Raji (cell line): ENCODE data around the gene KANTR.

Experiments used
- POLR2A ChIP-seq: IDR thresholded peaks from 2 replicates; pipeline ENCODE4 v1.6.1; 2011; ENCODE audit warnings: low read depth, low read length, control low read depth; ENCODE audit not compliant: insufficient read depth

KANTR gene

DNA sequence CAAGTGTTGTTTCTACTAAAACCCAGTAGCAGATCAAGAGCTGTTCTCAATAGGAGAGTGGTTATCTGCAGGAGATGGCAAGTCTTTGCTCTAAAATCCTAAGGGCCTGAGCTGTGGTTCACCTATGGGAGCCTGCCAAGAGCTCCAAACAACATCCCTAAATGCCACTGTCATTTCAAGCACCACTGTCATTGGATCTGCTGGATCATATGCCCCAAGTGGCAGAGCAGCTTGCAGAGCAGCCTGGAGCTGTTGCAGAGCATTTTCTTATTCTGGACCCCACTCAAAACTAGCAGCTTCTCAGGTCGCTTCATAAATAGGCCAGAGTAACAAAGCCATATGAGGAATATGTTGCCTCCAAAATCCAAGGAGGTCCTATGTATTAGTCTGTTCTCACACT is 59.6 kb downstream of the KANTR start:
- TF ChIP-seq POLR2A, result no peak

GRCh38 chrX:53155512-53156206 is 61.7 kb downstream of the KANTR start:
- TF ChIP-seq POLR2A, result no peak

- no peak for TF ChIP-seq POLR2A
These were observed 62.3 kb downstream of the KANTR start for GRCh38 chrX:53156207-53156596.

GRCh38 chrX:53159184-53159583 is 65.2 kb downstream of the KANTR start:
- TF ChIP-seq POLR2A, result no peak

DNA sequence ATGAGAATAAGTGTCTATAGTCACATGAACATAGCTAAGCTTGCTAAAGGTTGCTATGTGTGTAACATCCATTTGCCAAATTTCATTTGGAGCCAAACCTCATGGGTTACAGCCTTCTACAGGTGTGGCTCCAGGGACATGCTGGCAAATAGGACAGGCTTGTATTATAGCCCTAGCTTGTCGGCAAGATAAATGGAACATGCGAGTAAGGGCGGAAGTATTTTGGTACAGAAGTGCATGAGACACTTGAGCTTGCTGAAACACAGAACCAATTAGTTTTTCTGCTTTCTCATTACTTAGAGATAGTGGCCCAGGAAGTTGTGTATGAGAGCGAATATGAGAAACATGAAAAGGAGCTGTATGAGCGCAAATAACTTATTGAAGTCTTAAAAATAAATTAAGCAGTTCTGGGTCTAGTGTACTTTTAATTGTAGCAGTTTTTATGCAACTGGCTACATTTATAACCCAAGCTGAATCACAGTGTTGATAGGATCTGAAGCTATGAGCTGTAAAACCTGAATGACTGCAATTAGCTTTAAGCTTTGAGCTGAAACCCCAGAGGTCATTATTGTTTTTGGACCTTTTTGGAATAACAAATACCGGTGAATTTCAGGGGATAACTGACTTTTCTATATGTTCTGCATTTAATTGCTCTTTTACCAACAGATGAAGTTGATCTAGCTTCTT is 66.5 kb downstream of the KANTR start:
- TF ChIP-seq POLR2A, result no peak

DNA sequence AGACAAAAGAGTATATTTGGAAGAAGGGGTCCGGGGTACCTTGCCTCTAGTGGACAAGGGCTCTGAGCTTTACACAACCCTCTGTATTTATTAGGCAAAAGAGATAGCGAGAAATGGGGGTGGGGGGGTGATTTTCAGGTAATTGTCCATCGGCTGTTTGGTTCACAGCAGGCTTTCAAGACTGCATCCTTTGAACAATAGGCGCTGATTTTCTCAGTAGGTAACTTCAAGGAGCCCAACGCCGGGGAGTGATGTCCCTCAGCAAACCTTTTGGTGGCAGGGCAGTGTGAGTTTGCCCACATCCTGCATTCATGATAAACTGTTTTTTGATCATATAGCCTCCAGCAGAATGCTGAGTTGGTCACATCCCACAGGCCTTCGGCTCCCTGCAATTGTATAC is 69.5 kb downstream of the KANTR start:
- TF ChIP-seq POLR2A, result no peak

DNA sequence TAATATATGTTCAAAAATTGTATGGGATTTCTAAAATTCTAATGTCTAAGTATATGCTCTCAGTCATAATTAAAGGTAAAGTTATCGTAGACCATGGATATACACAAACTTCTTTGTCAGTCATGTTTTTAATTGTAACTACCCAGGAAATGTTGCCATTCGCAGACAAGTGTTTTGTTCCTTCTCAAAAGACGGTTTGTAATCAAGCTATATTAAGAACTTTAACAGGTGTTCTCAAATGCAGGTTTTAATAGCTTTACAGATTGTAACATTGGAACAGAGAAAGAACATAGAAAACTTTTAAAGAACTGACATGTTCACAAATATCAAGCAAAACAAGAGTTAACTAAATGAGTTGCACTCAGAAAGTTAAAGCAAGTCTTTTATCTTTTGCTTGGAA is 72.2 kb downstream of the KANTR start:
- TF ChIP-seq POLR2A, result no peak

DNA sequence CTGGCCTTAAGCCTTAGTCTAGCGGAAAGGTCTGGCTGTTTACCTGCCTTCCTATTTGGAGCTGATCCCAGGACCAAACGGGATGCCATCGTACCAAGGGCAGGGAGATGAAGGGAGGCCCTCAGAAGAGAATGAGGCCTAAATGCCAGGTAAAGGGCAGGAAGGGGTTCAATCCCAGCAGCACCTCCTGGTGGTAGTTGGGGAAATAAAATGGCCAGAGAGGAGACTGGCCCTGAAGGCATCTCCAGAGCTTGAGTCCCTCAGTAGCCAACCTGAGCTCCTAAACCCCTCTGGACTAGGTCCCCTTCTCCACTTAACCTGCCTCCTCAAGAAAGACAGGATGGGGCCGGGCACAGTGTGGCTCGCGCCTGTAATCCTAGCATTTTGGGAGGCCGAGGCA is 77.4 kb downstream of the KANTR start:
- TF ChIP-seq POLR2A, result no peak
